Astrocyte of the hippocampus (primary cell): ENCODE results near the gene PELI1.

Experiments
- DNase-seq: peaks from one replicate; pipeline ENCODE4 v3.0.0; 2011; ENCODE audit warnings: low read depth, low spot score

The PELI1 gene

GRCh38 chr2:64157792-64158191 is 13.6 kb upstream of the PELI1 start:
- DNase-seq = peak; percentile 76

GRCh38 chr2:64153811-64154210 is 9.6 kb upstream of the PELI1 start:
- DNase-seq = no peak

GRCh38 chr2:64151476-64151875 is 7.3 kb upstream of the PELI1 start:
- no peak for DNase-seq

GRCh38 chr2:64145714-64146113 is 1.5 kb upstream of the PELI1 start:
- no peak for DNase-seq

GRCh38 chr2:64145119-64145518 is 899 bp upstream of the PELI1 start:
- DNase-seq = no peak

GRCh38 chr2:64143169-64144056 is 807 bp downstream of the PELI1 start:
- DNase-seq = peak; percentile 74

GRCh38 chr2:64142741-64143168 is 1.5 kb downstream of the PELI1 start:
- DNase-seq = no peak

- peak; percentile 57 for DNase-seq
Observed at GRCh38 chr2:64141674-64142405, 2.4 kb downstream of the PELI1 start.

GRCh38 chr2:64140665-64141200 is 3.5 kb downstream of the PELI1 start:
- no peak for DNase-seq

GRCh38 chr2:64139956-64140355 is 4.3 kb downstream of the PELI1 start:
- DNase-seq = no peak

- no peak for DNase-seq
Observed at GRCh38 chr2:64137996-64138395, 6.2 kb downstream of the PELI1 start.

GRCh38 chr2:64137567-64137966 is 6.7 kb downstream of the PELI1 start:
- DNase-seq = no peak

- no peak for DNase-seq
Observed at GRCh38 chr2:64135421-64135820, 8.8 kb downstream of the PELI1 start.

GRCh38 chr2:64134813-64135212 is 9.4 kb downstream of the PELI1 start:
- no peak for DNase-seq

- no peak for DNase-seq
Observed at GRCh38 chr2:64133828-64134227, 10.4 kb downstream of the PELI1 start.

GRCh38 chr2:64133354-64133753 is 10.9 kb downstream of the PELI1 start:
- no peak for DNase-seq

GRCh38 chr2:64130333-64130732 is 13.9 kb downstream of the PELI1 start:
- no peak for DNase-seq

- DNase-seq = no peak
Observed at GRCh38 chr2:64128943-64129391, 15.3 kb downstream of the PELI1 start.

- DNase-seq = no peak
Observed at GRCh38 chr2:64128406-64128805, 15.8 kb downstream of the PELI1 start.

GRCh38 chr2:64127119-64127518 is 17.1 kb downstream of the PELI1 start:
- DNase-seq = no peak

GRCh38 chr2:64126601-64127000 is 17.6 kb downstream of the PELI1 start:
- no peak for DNase-seq

GRCh38 chr2:64124571-64124970 is 19.6 kb downstream of the PELI1 start:
- DNase-seq = no peak
